Islet precursor cell (in vitro differentiated cells): ENCODE measurements around the gene NUTM2B.
"Not testable (repeated sequence)": the region's sequence is repeated elsewhere in the genome, so short reads cannot be mapped to it uniquely, and the experiment has no call there.

ENCODE experiments used
- DNase-seq: peaks from one replicate; pipeline ENCODE4 v3.0.0-alpha.2; 2018

Gene NUTM2B

GRCh38 chr10:79702927-79703326, at the start of gene NUTM2B:
Gene NUTM2B, plus strand, starts transcription at chr10:79703227. Its CDS starts 383 bp downstream, at chr10:79703610.
- not testable (repeated sequence) for DNase-seq

- not testable (repeated sequence) for DNase-seq
Observed at GRCh38 chr10:79663287-79663686, 39.7 kb upstream of the NUTM2B start.

- DNase-seq, result not testable (repeated sequence)
Observed at GRCh38 chr10:79664686-79665085, 38.3 kb upstream of the NUTM2B start.

- DNase-seq, result not testable (repeated sequence)
Observed at GRCh38 chr10:79669248-79669788, 33.7 kb upstream of the NUTM2B start.

DNA sequence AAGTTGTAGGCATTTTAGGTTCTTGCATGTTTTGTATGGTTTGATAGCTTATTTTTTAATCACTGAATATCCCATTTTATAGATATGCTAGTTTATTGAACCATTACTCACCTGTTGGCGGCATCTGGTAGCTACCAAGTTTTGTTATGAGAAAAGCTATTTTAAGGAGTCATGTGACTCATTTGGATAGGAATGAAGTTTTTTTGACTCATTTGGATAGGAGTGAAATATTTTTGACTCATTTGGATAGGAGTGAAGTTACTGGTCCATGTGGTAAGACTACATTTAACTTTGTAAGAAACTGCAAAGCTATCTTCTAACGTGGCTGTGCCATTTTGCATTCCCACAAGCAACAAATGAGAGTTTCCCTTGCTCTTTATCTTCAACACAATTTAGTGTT, 28.1 kb upstream of the NUTM2B start:
- not testable (repeated sequence) for DNase-seq

DNA sequence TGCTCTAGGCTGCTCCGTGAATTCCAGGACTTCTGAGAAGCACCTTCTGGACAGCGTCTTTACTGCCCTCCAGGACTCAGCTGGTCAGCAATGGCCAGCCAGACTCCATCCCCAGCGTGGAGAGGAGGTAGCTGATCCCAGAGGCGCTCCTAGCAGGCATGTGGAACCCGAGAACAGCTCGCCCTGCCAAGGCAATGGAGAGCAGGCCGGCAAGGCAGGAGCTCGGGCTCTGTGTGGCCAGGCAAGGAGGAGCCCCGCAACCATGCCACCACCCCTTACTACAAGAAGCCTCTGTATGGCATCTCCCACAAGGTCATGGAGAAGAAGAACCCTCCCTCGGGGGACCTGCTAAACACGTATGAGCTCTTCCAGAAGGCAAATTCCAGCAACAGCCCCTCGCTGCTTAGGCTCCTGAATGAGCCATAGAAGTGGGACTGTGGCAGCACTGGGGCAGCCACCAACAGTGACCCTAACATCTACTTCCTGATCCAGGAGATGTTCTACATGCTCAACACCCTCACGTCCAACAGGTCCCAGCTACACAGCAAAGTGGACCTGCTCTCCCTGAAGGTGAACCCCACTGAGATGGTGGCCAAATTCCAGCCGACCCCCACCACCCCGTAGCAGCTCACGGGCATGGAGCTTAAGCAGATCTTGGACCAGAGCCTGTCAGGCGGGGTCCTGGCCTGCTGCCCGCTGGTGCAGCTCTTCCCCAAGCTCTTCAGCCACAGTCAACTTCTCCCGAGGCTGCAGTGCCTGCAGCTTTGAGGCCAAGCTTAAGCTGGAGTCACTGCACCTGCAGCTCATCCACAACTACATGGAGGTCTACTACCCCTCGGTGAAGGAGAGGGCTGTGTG, 19.8 kb upstream of the NUTM2B start:
- not testable (repeated sequence) for DNase-seq

- not testable (repeated sequence) for DNase-seq
Observed at GRCh38 chr10:79683884-79684720, 18.9 kb upstream of the NUTM2B start.

DNA sequence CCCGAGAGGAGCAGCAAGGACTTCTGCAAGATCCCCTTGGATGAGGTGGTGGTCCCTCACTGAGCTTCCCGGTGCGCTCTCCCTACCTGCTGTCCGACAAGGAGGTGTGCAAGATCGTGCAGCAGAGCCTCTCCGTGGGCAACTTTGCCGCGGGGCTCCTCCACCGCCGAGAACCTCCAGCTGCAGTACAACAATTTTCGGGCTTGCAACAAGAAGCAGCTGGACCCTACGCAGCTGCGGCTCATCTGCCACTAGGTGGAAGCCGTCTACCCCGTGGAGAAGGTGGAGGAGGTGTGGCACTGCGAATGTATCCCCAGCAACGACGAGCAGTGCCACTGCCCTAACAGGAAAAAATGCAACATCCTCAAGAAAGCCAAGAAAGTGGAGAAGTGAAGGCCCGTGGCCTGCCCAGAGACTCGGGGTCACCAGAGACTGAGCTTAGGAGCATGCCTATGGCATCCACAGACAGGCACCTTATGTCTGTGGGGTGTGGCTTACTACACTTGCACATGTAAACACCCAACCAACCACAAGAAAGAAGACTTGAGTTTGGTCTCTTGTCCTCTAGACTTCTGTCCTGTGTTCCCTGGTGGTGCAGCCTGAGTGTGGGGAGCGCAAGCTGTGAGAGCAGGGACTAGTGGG, 17.9 kb upstream of the NUTM2B start:
- DNase-seq, result peak; percentile 74

GRCh38 chr10:79686595-79686994, 16.4 kb upstream of the NUTM2B start:
- DNase-seq, result not testable (repeated sequence)

GRCh38 chr10:79687406-79688150, 15.4 kb upstream of the NUTM2B start:
- not testable (repeated sequence) for DNase-seq

DNA sequence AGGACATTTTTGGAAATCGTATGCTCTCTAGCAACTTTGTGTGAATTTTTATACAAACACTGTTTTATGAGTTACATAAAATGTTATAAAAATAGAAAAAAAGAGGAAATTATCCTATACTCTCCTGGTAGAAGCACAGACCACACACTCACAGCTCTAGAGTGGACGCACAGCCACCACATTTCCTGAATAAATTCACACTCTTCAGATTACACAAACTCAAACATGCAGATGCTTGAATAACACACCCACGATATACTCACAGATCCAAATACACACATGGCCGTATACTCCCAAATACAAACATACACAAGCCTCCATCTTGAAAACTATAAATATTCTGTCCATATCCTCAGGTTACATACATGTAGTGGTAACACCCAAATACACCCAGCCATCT, 14.2 kb upstream of the NUTM2B start:
- DNase-seq, result not testable (repeated sequence)

- not testable (repeated sequence) for DNase-seq
Observed at GRCh38 chr10:79696596-79696995, 6.4 kb upstream of the NUTM2B start.

DNA sequence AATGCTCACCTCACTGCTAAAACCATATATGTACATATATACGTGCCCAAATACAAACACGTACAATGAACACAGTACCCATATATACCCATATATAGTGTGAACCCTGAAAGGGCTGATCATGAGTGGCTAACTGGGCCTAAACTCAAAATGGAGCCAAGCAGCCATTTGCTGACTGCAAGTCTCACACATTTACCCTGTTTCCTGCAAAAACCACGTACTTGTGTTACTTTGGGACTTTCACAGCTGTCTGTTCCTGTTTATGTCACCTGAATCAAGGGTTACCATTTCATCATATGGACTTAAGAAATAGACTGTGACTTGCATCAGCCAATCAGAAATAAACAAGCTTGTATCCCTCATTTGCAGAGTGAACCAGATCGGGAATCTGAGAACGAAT, 5.9 kb upstream of the NUTM2B start:
- DNase-seq, result not testable (repeated sequence)

- DNase-seq, result not testable (repeated sequence)
Observed at GRCh38 chr10:79700381-79700944, 2.6 kb upstream of the NUTM2B start.

DNA sequence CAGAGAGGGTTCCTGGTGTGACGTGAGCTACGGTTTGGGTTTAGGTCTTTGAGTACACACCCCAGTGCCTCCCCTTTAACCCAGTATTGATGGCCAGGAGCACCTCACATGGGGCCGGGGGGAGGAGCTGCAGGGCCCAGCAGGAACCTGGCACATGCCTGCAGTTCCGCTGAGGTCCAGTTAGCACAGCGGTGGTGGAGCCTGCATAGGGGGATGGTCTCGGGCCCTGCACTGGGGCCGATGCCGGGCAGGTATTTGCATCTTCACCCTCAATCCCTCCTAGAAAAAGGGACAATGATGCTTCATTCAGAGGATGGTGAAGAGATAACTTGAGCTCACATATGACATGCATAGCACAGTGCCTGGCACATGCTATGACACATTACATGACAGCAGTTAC, 4.0 kb downstream of the NUTM2B start:
- DNase-seq, result not testable (repeated sequence)

- not testable (repeated sequence) for DNase-seq
Observed at GRCh38 chr10:79714976-79715375, 11.9 kb downstream of the NUTM2B start.

- DNase-seq, result not testable (repeated sequence)
Observed at GRCh38 chr10:79716917-79717579, 14.0 kb downstream of the NUTM2B start.

GRCh38 chr10:79720000-79720399, 17.0 kb downstream of the NUTM2B start:
- not testable (repeated sequence) for DNase-seq

- not testable (repeated sequence) for DNase-seq
Observed at GRCh38 chr10:79726620-79727019, 23.6 kb downstream of the NUTM2B start.

DNA sequence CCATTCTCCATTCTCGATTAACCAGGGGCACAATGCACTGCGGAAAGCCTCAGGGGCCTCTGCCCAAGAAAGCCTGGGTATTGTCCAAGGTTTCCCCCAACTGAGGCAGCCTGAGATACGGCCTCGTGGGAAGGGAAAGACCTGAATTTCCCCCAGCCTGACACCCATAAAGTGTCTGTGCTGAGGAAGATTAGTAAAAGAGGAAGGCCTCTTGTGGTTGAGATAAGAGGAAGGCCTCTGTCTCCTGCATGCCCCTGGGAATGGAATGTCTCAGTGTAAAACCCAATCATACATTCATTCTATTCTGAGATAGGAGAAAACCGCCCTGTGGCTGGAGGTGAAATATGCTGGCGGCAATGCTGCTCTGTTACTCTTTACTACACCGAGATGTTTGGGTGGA, 41.8 kb downstream of the NUTM2B start:
- not testable (repeated sequence) for DNase-seq

- not testable (repeated sequence) for DNase-seq
Observed at GRCh38 chr10:79748510-79748909, 45.5 kb downstream of the NUTM2B start.
